IgD-negative memory B cell (primary cell): ENCODE measurements around the gene BCL2L1. TPM values are rescaled to one million over a fixed set of nuclear protein-coding genes. Genes with fewer than 3 reads are reported as not detected.

Experiments
- H3K27ac Mint-ChIP-seq, 3 donors: one replicate each; pipeline ENCODE4 v1.8.0; 2020 to 2022; ENCODE audit warnings: mild to moderate bottlenecking in 3 of 3, mixed read lengths in 3 of 3, moderate library complexity in 1 of 3
- H3K27me3 Mint-ChIP-seq: one replicate; pipeline ENCODE4 v1.8.0; 2021; ENCODE audit warnings: mixed read lengths
- H3K36me3 Mint-ChIP-seq: one replicate; pipeline ENCODE4 v1.8.0; 2020; ENCODE audit warnings: mild to moderate bottlenecking, mixed read lengths
- H3K4me1 Mint-ChIP-seq, 3 donors: one replicate each; pipeline ENCODE4 v1.8.0; 2020 to 2022; ENCODE audit warnings: mixed read lengths in 3 of 3, mild to moderate bottlenecking in 1 of 3
- H3K4me3 Mint-ChIP-seq, 4 donors: one replicate each; pipeline ENCODE4 v1.8.0; 2020 to 2022; ENCODE audit warnings: mild to moderate bottlenecking in 4 of 4, mixed read lengths in 4 of 4, moderate library complexity in 3 of 4
- H3K9me3 Mint-ChIP-seq, 3 donors: one replicate each; pipeline ENCODE4 v1.8.0; 2020 to 2021; ENCODE audit warnings: mixed read lengths in 3 of 3, mild to moderate bottlenecking in 1 of 3
- polyA plus RNA-seq: library from polyadenylated mRNA; unstranded; fragments of 300-500 nt; fragmentation: Illumina TruSeq; gene quantifications from one replicate; pipeline ENCODE4 v1.2.3, GENCODE V29; 2021

The BCL2L1 gene
- polyA plus RNA-seq, 1 donor from 2014 or later = 9.8 TPM

GRCh38 chr20:31694842-31695593 lies 27.6 kb downstream of the BCL2L1 start:
- Mint-ChIP-seq H3K9me3 (no peaks in the 10 kb centered on the region), H3K4me3 (no peak overlapping the region), H3K4me1 (peaks cover 26 to 28% (median 26%) of the 10 kb centered on the region in 3 donors), H3K27ac (peak overlapping the region; percentile 54 to 87 (median 74)), H3K27me3 (no peaks in the 10 kb centered on the region), H3K36me3 (peaks cover 5% of the 10 kb centered on the region)

DNA sequence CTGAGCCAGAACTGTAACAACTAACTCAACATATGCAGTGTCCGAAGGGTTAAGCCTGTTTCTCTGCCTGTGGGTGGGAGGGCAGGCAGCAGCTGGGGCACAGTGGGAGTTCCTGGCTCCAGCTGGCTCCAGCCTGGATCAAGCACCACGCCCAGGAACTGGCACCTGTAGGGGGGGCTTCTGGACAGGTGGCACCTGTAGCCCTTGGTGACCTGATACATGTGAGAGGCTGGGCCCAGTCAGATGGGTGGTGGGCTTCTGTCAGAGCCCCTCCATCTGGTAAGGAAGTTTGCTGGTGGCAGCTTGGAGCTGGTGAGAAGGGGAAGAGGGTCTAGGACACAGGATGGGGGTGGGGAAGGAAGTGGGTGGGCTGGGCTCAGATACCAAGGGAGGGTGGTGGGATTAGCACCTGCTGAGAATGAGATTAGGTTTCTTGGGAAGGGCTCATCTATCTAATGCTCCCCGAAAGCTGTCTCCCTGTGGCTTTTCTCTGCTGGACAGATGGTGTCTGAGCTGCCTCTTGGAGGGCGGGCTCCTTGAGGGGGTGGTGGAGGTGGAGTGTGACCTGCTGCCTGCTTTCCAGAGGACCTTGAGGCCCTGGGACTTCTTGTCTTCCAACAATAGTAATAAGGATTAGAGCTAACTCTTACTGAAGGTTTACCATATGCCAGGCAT lies 28.5 kb downstream of the BCL2L1 start:
- no peaks in the 10 kb centered on the region for H3K27me3 Mint-ChIP-seq
- peak overlapping the region; percentile 40 to 87 (median 74) for H3K27ac Mint-ChIP-seq
- H3K4me3 Mint-ChIP-seq = no peak overlapping the region
- peaks cover 5% of the 10 kb centered on the region for H3K36me3 Mint-ChIP-seq
- H3K4me1 Mint-ChIP-seq = peaks cover 17 to 22% (median 18%) of the 10 kb centered on the region in 3 donors
- no peaks in the 10 kb centered on the region for H3K9me3 Mint-ChIP-seq

DNA sequence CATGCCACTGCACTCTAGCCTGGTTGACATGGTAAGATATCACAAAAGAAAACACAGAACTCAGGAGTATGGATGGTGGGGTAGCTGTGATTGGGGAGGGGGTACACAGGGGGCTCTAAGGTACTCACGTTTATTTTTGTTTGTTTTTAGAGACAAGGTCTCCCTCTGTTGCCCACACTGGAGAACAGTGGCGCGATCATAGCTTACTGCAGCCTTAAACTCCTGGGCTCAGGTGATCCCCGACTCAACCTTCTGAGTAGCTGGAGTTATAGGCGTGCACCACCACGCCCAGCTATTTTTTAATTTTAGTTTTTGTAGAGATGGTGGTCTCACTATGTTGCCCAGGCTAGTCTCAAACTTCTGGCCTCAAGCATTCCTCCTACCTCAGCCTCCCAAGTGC lies 29.3 kb downstream of the BCL2L1 start:
- H3K4me1 Mint-ChIP-seq = peaks cover 15 to 17% (median 17%) of the 10 kb centered on the region in 3 donors
- H3K9me3 Mint-ChIP-seq = no peaks in the 10 kb centered on the region
- H3K4me3 Mint-ChIP-seq = no peak overlapping the region
- peaks cover 4% of the 10 kb centered on the region for H3K36me3 Mint-ChIP-seq
- H3K27me3 Mint-ChIP-seq = no peaks in the 10 kb centered on the region
- peak overlapping the region in 1 of 3 donors; percentile 35 for H3K27ac Mint-ChIP-seq

DNA sequence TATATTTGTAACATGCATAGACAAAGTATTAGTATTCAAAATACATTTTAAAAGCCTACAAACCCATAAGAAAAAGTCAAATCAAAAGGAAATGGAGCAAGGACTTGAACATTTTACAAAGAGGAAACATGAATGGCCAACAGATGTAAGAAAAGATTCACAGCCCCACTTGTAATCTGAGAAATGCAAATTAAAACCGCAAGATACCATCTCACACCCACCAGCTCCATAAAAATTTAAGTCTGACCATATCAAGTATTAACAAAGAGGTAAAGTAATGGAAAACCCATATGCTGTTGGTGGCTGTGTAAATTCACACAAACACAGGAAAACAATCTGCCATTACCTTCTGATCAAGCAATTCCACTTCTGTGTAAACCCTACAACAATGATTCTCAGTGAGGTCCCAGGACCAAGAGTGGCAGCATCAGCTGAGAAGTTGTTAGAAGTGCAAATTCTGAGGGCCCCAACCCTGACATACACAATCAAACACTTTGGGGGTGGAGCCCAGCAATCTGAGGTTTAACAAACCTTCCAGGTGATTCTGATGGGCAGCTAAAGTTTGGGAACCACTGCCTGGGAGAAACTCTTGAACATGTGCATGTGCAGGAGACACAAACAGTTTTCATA lies 30.9 kb downstream of the BCL2L1 start:
- Mint-ChIP-seq H3K4me3 (peak overlapping the region in 3 of 4 donors; percentile 1 to 76 (median 53)), H3K9me3 (no peaks in the 10 kb centered on the region), H3K27me3 (no peaks in the 10 kb centered on the region), H3K4me1 (peaks cover 14 to 19% (median 15%) of the 10 kb centered on the region in 3 donors), H3K27ac (peak overlapping the region in 2 of 3 donors; percentile 67 to 71), H3K36me3 (peaks cover 1% of the 10 kb centered on the region)

DNA sequence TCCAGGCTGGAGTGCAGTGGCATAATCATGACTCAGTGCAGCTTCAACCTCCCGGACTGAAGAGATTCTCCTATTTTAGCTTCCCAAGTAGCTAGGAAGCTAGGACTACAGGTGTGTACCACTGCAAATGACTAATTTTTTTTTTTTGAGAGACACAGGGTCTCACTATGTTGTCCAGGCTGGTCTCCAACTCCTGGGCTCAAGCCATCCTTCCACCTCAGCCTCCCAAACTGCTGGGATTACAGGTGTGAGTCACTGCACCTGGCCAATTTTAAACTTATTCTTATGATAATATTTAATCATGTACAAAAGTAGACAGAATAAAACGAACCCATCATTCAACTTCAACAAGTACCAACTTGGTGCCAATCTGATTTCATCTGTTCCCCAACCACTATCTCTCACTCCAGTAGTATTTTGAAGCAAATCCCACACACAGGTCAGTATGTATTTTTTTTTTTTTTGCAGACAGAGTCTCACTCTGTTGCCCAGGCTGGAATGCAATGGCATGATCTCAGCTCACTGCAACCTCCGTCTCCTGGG lies 32.5 kb downstream of the BCL2L1 start:
- Mint-ChIP-seq H3K36me3 (peaks cover 1% of the 10 kb centered on the region), H3K27me3 (no peaks in the 10 kb centered on the region), H3K9me3 (no peaks in the 10 kb centered on the region), H3K27ac (no peak overlapping the region), H3K4me1 (peaks cover 22 to 31% (median 25%) of the 10 kb centered on the region in 3 donors), H3K4me3 (no peak overlapping the region)

- Mint-ChIP-seq H3K27me3 (no peaks in the 10 kb centered on the region), H3K27ac (no peak overlapping the region), H3K36me3 (peaks cover 1% of the 10 kb centered on the region), H3K9me3 (no peaks in the 10 kb centered on the region), H3K4me1 (peaks cover 29 to 42% (median 29%) of the 10 kb centered on the region in 3 donors), H3K4me3 (no peak overlapping the region)
These were observed 33.5 kb downstream of the BCL2L1 start for GRCh38 chr20:31689141-31689540.

GRCh38 chr20:31687777-31688176 lies 34.9 kb downstream of the BCL2L1 start:
- Mint-ChIP-seq H3K4me3 (no peak overlapping the region), H3K9me3 (no peaks in the 10 kb centered on the region), H3K36me3 (peaks cover 1% of the 10 kb centered on the region), H3K27me3 (no peaks in the 10 kb centered on the region), H3K4me1 (peaks cover 31 to 52% (median 33%) of the 10 kb centered on the region in 3 donors), H3K27ac (no peak overlapping the region)

- H3K27ac Mint-ChIP-seq = peak overlapping the region in 2 of 3 donors; percentile 63 to 88
- H3K4me3 Mint-ChIP-seq = peak overlapping the region in 3 of 4 donors; percentile 39 to 88 (median 88)
- no peaks in the 10 kb centered on the region for H3K9me3 Mint-ChIP-seq
- H3K36me3 Mint-ChIP-seq = no peaks in the 10 kb centered on the region
- peaks cover 17 to 47% (median 25%) of the 10 kb centered on the region in 3 donors for H3K4me1 Mint-ChIP-seq
- H3K27me3 Mint-ChIP-seq = no peaks in the 10 kb centered on the region
These were observed 36.6 kb downstream of the BCL2L1 start for GRCh38 chr20:31685853-31686643.

DNA sequence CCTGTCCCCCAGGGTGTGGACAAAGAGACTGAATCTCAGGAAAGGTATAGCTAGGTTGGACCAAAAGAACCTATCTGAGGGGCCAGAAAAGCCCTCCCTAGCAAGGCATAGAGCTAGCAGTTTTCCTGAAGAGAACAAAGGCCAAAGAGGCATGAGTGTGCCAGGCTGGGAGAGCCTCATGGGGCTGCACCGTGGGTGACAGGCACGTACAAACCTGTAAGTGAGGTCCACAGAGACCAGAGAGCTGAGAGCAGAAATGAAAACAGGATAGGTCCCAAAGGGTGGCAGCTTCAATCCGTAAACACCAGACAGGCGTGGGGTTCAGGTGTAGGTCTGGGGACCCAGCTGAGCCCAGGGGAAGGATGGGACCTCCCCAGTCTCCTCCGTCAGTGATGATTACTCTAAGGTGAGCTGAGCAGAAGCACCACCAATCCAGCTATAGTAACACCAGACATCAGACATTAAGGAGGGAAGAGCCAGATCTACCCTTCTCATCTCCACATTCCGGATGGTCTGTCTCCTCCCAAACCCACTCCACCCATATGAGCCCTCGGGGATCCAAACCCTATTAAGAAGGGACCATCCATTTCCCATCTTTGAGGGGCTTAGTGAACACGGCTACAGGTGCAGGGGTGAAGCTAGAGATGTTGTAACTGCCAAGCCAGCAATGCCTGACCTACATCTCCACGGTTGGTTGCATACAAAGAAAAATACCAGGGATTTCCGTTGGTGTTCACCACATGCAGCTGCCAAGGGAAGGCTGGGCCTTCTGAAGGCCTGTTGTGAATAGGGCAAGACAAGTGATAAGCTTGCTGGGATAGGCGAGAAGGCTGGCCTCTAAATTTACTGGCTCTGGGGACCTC lies 38.3 kb downstream of the BCL2L1 start:
- peaks cover 23 to 59% (median 30%) of the 10 kb centered on the region in 3 donors for H3K4me1 Mint-ChIP-seq
- peaks cover 2% of the 10 kb centered on the region for H3K36me3 Mint-ChIP-seq

GRCh38 chr20:31682927-31683326 lies 39.7 kb downstream of the BCL2L1 start:
- Mint-ChIP-seq H3K36me3 (peaks cover 2% of the 10 kb centered on the region), H3K27me3 (no peaks in the 10 kb centered on the region), H3K4me1 (peaks cover 28 to 55% (median 34%) of the 10 kb centered on the region in 3 donors), H3K9me3 (no peaks in the 10 kb centered on the region), H3K27ac (no peak overlapping the region), H3K4me3 (peak overlapping the region in 2 of 4 donors; percentile 22 to 49)

More for the DNA sequence above, 38.3 kb downstream of the BCL2L1 start:
- Mint-ChIP-seq H3K4me3 (peak overlapping the region; percentile 3 to 88 (median 53)), H3K27ac (peak overlapping the region; percentile 76 to 88 (median 80)), H3K27me3 (no peaks in the 10 kb centered on the region), H3K9me3 (no peaks in the 10 kb centered on the region)

GRCh38 chr20:31682352-31682751 lies 40.3 kb downstream of the BCL2L1 start:
- peaks cover 28 to 55% (median 34%) of the 10 kb centered on the region in 3 donors for H3K4me1 Mint-ChIP-seq

GRCh38 chr20:31681769-31682168 lies 40.9 kb downstream of the BCL2L1 start:
- Mint-ChIP-seq H3K27ac (no peak overlapping the region), H3K9me3 (no peaks in the 10 kb centered on the region)

More at GRCh38 chr20:31682352-31682751, 40.3 kb downstream of the BCL2L1 start:
- no peaks in the 10 kb centered on the region for H3K9me3 Mint-ChIP-seq
- H3K27ac Mint-ChIP-seq = no peak overlapping the region
- no peak overlapping the region for H3K4me3 Mint-ChIP-seq
- no peaks in the 10 kb centered on the region for H3K27me3 Mint-ChIP-seq
- H3K36me3 Mint-ChIP-seq = peaks cover 2% of the 10 kb centered on the region

DNA sequence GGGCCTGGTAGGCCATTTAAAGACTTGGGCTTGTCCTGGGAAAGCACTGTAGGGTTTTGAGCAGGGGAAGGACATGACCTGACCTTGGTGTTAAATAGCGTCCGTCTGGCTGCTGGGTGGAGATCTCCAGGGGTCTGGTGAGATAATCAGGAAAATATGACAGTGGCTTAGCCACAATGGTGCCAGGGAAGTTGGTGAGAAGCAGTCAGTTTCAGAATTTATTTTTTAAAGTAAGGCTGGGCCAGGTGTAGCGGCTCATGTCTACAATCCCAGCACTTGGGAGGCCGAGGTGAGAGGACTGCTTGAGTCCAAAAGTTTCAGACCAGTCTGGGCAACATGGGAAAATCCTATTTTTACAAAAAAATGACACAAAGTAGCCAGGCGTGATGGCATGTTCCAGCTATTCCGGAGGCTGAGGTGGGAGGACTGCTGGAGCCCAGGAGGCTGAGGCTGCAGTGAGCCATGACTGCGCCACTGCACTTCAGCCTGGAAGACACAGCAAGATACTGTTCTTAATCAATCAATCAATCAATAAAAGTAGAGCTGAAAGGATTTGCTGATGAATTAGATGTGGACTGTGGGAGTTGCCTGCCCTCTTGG lies 41.4 kb downstream of the BCL2L1 start:
- Mint-ChIP-seq H3K9me3 (no peaks in the 10 kb centered on the region), H3K4me3 (no peak overlapping the region), H3K36me3 (peaks cover 2% of the 10 kb centered on the region), H3K4me1 (peaks cover 32 to 58% (median 40%) of the 10 kb centered on the region in 3 donors), H3K27me3 (no peaks in the 10 kb centered on the region), H3K27ac (no peak overlapping the region)

More at GRCh38 chr20:31681769-31682168, 40.9 kb downstream of the BCL2L1 start:
- H3K4me3 Mint-ChIP-seq = no peak overlapping the region
- H3K4me1 Mint-ChIP-seq = peaks cover 28 to 55% (median 35%) of the 10 kb centered on the region in 3 donors
- peaks cover 2% of the 10 kb centered on the region for H3K36me3 Mint-ChIP-seq
- no peaks in the 10 kb centered on the region for H3K27me3 Mint-ChIP-seq
